DOHH2 (cell line): ENCODE data around the gene AMH.
A peak's percentile ranks its signal among the peaks of the same experiment; 100 is the strongest.

Experiments used
- H3F3A ChIP-seq: fragments of 200-600 bp; sonication (generic), shearing (Covaris generic); 2 replicates; pipeline ENCODE4 v1.6.0; 2016; ENCODE audit warnings: antibody characterized with exemption, mild to moderate bottlenecking; ENCODE audit not compliant: control insufficient read depth, insufficient read depth
- H3K27ac ChIP-seq: fragments of 200-600 bp; sonication (generic); 2 replicates; pipeline ENCODE4 v1.5.1; 2014; ENCODE audit warnings: low read depth, mild to moderate bottlenecking, low read length, moderate library complexity
- H3K27me3 ChIP-seq: fragments of 200-600 bp; sonication (generic); 2 replicates; pipeline ENCODE4 v1.6.1; 2014; ENCODE audit warnings: mild to moderate bottlenecking, low read length, mixed read lengths; ENCODE audit not compliant: control insufficient read depth
- H3K36me3 ChIP-seq: fragments of 200-600 bp; sonication (generic); 2 replicates; pipeline ENCODE4 v1.6.1; 2014; ENCODE audit warnings: mild to moderate bottlenecking, low read length, moderate library complexity, mixed read lengths; ENCODE audit not compliant: control insufficient read depth
- H3K4me1 ChIP-seq: fragments of 200-600 bp; sonication (generic); 2 replicates; pipeline ENCODE4 v1.6.1; 2014; ENCODE audit warnings: mild to moderate bottlenecking, low read length, mixed read lengths; ENCODE audit not compliant: control insufficient read depth
- H3K4me2 ChIP-seq: fragments of 200-600 bp; sonication (generic); 2 replicates; pipeline ENCODE4 v1.6.0; 2014; ENCODE audit warnings: mild to moderate bottlenecking, low read length, moderate library complexity
- H3K4me3 ChIP-seq: fragments of 200-600 bp; sonication (generic); 2 replicates; pipeline ENCODE4 v1.5.1; 2014; ENCODE audit warnings: mild to moderate bottlenecking, low read length, mixed read lengths
- H3K79me2 ChIP-seq: fragments of 200-600 bp; sonication (generic); 2 replicates; pipeline ENCODE4 v1.6.1; 2014; ENCODE audit warnings: mild to moderate bottlenecking, low read length, mixed read lengths; ENCODE audit not compliant: control insufficient read depth
- H3K9me2 ChIP-seq: fragments of 200-600 bp; sonication (generic); replicated peaks from 2 replicates; pipeline ENCODE4 v1.6.1; 2014; ENCODE audit warnings: mild to moderate bottlenecking, low read length, mixed read lengths; ENCODE audit not compliant: control insufficient read depth
- H3K9me3 ChIP-seq: fragments of 200-600 bp; sonication (generic); 2 replicates; pipeline ENCODE4 v1.6.1; 2014; ENCODE audit warnings: antibody characterized with exemption, low read length, mixed read lengths; ENCODE audit not compliant: control insufficient read depth, insufficient read depth
- H4K20me1 ChIP-seq: fragments of 200-600 bp; sonication (generic); 2 replicates; pipeline ENCODE4 v1.6.0; 2014; ENCODE audit warnings: low read depth, mild to moderate bottlenecking, antibody characterized with exemption, low read length, moderate library complexity; ENCODE audit not compliant: control insufficient read depth, insufficient read depth
- EZH2phosphoT487 ChIP-seq: fragments of 200-600 bp; sonication (generic); IDR thresholded peaks from 2 replicates; pipeline ENCODE4 v1.6.1; 2017; ENCODE audit warnings: borderline replicate concordance, mild to moderate bottlenecking, antibody characterized with exemption, low read length, moderate library complexity, mixed read lengths
- TF ChIP-seq, protein P1 (sequence below): fragments of 200-600 bp; sonication (generic); IDR thresholded peaks from one replicate; pipeline ENCODE4 v1.5.1; 2014; ENCODE audit warnings: antibody characterized with exemption, mild to moderate bottlenecking, low read depth, low read length; ENCODE audit not compliant: poor library complexity, severe bottlenecking

Gene AMH

DNA sequence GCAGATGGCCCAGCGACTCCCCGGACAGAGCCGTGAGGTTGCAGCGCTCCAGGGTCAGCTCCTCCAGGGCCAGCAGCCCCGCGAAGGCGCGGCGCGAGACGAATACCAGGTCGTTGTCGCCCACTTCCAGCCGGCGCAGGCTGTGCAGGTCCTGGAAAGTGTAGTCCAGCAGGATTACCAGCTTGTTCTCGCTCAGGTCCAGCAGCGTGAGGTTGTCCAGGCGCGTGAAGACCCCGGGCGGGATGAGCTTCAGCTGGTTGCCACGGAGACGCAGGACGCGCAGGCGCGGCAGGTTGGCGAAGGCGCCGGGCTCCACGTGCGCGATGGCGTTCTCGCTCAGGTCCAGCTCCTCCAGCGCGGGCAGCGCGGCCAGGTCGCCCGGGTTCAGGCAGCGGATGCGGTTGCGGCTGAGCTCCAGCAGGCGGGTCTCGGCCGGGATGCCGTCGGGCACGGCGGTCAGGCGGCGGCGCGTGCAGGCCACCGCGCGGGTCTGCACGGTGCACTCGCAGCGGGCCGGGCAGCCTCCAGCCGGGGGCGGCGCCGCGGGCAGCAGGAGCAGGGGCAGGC is 42.1 kb downstream of the AMH start:
- Histone ChIP-seq H3K4me1 (peaks cover 62% of the 10 kb centered on the region), H4K20me1 (no peaks in the 10 kb centered on the region), H3F3A (peaks cover 7% of the 10 kb centered on the region), H3K9me2 (no peaks in the 10 kb centered on the region), H3K36me3 (peaks cover 40% of the 10 kb centered on the region), H3K4me3 (peak overlapping the region; percentile 72), H3K9me3 (no peaks in the 10 kb centered on the region), H3K79me2 (peaks cover 60% of the 10 kb centered on the region), H3K27me3 (no peaks in the 10 kb centered on the region), H3K4me2 (peak overlapping the region; percentile 78), H3K27ac (peak overlapping the region; percentile 97)
- TF ChIP-seq, protein P1, sequence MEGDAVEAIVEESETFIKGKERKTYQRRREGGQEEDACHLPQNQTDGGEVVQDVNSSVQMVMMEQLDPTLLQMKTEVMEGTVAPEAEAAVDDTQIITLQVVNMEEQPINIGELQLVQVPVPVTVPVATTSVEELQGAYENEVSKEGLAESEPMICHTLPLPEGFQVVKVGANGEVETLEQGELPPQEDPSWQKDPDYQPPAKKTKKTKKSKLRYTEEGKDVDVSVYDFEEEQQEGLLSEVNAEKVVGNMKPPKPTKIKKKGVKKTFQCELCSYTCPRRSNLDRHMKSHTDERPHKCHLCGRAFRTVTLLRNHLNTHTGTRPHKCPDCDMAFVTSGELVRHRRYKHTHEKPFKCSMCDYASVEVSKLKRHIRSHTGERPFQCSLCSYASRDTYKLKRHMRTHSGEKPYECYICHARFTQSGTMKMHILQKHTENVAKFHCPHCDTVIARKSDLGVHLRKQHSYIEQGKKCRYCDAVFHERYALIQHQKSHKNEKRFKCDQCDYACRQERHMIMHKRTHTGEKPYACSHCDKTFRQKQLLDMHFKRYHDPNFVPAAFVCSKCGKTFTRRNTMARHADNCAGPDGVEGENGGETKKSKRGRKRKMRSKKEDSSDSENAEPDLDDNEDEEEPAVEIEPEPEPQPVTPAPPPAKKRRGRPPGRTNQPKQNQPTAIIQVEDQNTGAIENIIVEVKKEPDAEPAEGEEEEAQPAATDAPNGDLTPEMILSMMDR, result no peak
- no peak for TF ChIP-seq EZH2phosphoT487

DNA sequence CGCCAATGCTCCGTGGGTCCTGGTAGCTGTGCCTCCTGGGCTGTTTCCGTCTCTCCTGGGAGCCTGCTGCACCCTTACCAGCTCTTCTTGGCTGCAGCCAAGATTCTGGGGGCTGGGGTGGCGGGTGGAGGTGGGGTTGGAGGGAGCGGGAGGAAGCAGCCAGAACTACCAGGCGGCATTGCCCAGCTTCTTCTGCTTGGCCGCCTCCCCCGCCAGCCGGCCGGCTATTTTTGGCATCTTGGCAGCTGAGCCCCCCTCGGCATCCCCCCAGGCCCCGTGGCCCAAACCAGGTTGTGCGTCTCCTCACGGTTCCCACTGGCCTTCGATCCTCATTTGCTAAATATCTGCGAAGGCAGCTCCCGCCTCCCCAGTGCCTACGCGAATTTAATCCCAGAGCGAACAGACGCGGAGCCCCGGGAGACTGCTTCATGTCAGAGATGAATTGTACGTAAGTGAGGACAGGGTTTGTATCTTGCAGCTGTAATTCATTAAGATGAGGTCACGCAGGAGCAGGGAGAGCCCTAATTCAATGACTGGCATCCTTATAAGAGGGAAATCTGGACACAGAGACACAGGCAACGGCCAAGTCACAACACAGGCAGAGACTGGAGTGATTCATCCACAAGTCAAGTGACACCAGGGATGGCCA is 45.7 kb downstream of the AMH start:
- TF ChIP-seq EZH2phosphoT487, result no peak
- TF ChIP-seq, protein P1, result no peak

DNA sequence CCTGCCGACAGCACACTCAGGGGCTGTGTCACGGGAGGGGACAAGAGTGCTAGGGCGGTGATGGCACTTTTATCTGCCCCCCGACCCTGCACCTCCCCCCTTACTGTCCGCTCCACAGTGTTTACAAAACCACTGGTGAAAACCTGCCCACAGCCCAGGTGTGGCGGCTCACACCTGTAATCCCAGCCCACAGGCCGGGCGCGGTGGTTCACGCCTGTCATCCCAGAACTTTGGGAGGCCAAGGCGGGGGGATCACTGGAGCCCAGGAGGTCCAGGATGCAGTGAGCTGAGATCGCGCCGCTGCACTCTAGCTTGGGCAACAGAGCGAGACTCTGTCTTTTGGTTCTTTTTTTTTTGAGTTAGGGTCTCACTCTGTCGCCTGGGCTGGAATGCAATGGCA is 47.0 kb downstream of the AMH start:
- Histone ChIP-seq H3K4me3 (no peak overlapping the region), H3K4me1 (peaks cover 69% of the 10 kb centered on the region), H4K20me1 (no peaks in the 10 kb centered on the region), H3K27me3 (no peaks in the 10 kb centered on the region), H3K9me3 (no peaks in the 10 kb centered on the region), H3F3A (peaks cover 5% of the 10 kb centered on the region), H3K9me2 (no peaks in the 10 kb centered on the region), H3K27ac (peak overlapping the region; percentile 32; the same call in 1 of the 2 replicates), H3K4me2 (no peak overlapping the region; the same call in 1 of the 2 replicates), H3K79me2 (peaks cover 45% of the 10 kb centered on the region), H3K36me3 (peaks cover 34% of the 10 kb centered on the region)
- no peak for TF ChIP-seq EZH2phosphoT487
- TF ChIP-seq, protein P1, result no peak

More for the DNA sequence above, 45.7 kb downstream of the AMH start:
- H4K20me1 ChIP-seq, result no peaks in the 10 kb centered on the region
- H3K27me3 ChIP-seq, result no peaks in the 10 kb centered on the region
- peaks cover 40% of the 10 kb centered on the region for H3K36me3 ChIP-seq
- peaks cover 65% of the 10 kb centered on the region for H3K4me1 ChIP-seq
- H3K9me3 ChIP-seq, result no peaks in the 10 kb centered on the region
- peaks cover 5% of the 10 kb centered on the region for H3F3A ChIP-seq
- peaks cover 57% of the 10 kb centered on the region for H3K79me2 ChIP-seq
- H3K4me3 ChIP-seq, result peak overlapping the region; percentile 62; the same call in 1 of the 2 replicates
- H3K4me2 ChIP-seq, result peak overlapping the region; percentile 76; the same call in 1 of the 2 replicates
- H3K27ac ChIP-seq, result 0 out of 2 replicates have a peak overlapping the region, but pooled peaks have one; percentile 26
- no peaks in the 10 kb centered on the region for H3K9me2 ChIP-seq
